ENCODE measurements around the gene AHI1.

- TF ChIP-seq CTCF (IDR thresholded peaks at IDR 0.05): no peak
- no peak for TF ChIP-seq POLR2A (IDR thresholded peaks at IDR 0.05)
These were observed 200.8 kb downstream of the AHI1 start for GRCh38 chr6:135296715-135297114.
